ENCODE measurements around the gene MEIOC.

The MEIOC gene

DNA sequence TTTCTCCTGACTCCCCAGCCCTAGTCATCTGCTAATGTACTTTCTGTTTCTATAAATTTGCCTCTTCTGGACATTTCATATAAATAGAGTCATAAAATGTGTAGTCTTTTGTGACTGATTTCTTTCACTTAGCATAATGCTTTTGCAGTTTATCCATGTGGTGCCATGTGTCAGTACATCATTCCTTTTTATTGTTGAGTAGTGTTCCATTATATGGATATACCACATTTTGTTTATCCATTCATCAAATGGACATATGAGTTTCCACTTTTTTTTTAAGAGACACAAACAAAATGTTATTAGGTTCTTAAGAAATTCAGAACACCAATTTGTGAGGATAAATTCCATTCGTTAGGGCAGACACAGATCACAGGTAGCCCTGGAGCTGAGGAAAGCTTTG is 63.2 kb downstream of the MEIOC start:
- no peak overlapping the region for H3K9ac ChIP-seq
- no peaks in the 10 kb centered on the region for H3K36me3 ChIP-seq (ENCODE audit: control insufficient read depth, insufficient read depth, low read length)
- H3K4me2 ChIP-seq (ENCODE audit: low read length): no peak overlapping the region
- no peaks in the 10 kb centered on the region for H3K9me3 ChIP-seq (ENCODE audit: control insufficient read depth, low read length)
- no peaks in the 10 kb centered on the region for H3K79me2 ChIP-seq
- no peak overlapping the region for H3K4me3 ChIP-seq (ENCODE audit: low read depth, low read length)
- no peaks in the 10 kb centered on the region for H3K4me1 ChIP-seq
- no peaks in the 10 kb centered on the region for H3K27me3 ChIP-seq (ENCODE audit: control insufficient read depth, insufficient read depth, low read length)
- no peak overlapping the region for H2AFZ ChIP-seq
- no peak overlapping the region for H3K27ac ChIP-seq
- TF ChIP-seq, protein P1, sequence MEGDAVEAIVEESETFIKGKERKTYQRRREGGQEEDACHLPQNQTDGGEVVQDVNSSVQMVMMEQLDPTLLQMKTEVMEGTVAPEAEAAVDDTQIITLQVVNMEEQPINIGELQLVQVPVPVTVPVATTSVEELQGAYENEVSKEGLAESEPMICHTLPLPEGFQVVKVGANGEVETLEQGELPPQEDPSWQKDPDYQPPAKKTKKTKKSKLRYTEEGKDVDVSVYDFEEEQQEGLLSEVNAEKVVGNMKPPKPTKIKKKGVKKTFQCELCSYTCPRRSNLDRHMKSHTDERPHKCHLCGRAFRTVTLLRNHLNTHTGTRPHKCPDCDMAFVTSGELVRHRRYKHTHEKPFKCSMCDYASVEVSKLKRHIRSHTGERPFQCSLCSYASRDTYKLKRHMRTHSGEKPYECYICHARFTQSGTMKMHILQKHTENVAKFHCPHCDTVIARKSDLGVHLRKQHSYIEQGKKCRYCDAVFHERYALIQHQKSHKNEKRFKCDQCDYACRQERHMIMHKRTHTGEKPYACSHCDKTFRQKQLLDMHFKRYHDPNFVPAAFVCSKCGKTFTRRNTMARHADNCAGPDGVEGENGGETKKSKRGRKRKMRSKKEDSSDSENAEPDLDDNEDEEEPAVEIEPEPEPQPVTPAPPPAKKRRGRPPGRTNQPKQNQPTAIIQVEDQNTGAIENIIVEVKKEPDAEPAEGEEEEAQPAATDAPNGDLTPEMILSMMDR (IDR thresholded peaks at IDR 0.05): no peak

DNA sequence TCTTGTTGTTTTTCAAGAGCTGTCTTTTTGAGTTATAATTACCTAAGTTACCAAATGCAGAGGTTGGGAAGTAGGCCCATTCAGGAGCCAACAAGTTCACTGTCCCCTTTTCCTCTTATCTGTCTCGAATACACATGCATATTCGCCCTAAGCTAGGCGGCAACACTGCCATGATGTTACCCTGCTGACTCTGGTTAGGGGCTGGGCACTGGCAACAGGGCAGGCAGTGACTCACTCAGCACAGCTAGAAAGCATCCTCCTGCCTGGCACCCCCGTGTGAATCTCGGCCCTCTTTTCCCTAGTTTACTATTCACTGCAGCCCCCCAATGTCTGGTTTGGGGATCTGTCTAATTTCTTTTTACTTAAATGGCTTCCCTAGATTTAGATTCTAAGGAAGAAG is 66.0 kb downstream of the MEIOC start:
- H3K9me3 ChIP-seq (ENCODE audit: control insufficient read depth, low read length): no peaks in the 10 kb centered on the region

More for the DNA sequence above, 66.0 kb downstream of the MEIOC start:
- no peak overlapping the region for H3K27ac ChIP-seq
- no peak overlapping the region for H3K4me3 ChIP-seq (ENCODE audit: low read depth, low read length)
- H3K27me3 ChIP-seq (ENCODE audit: control insufficient read depth, insufficient read depth, low read length): no peaks in the 10 kb centered on the region
- TF ChIP-seq, protein P1 (IDR thresholded peaks at IDR 0.05): no peak
- H3K79me2 ChIP-seq: no peaks in the 10 kb centered on the region
- no peak overlapping the region for H3K4me2 ChIP-seq (ENCODE audit: low read length)
- no peaks in the 10 kb centered on the region for H3K36me3 ChIP-seq (ENCODE audit: control insufficient read depth, insufficient read depth, low read length)
- H3K4me1 ChIP-seq: no peaks in the 10 kb centered on the region
- no peak overlapping the region for H3K9ac ChIP-seq
- no peak overlapping the region for H2AFZ ChIP-seq
